Measurements from ENCODE around the gene ARHGAP8.

GRCh38 chr22:44878483-44879300 lies 126.3 kb downstream of the ARHGAP8 start:
- TF ChIP-seq JUN (IDR thresholded peaks at IDR 0.05; ENCODE audit: borderline replicate concordance, insufficient read depth, insufficient read length, low read depth) (no peak), EZH2 (IDR thresholded peaks at IDR 0.05; ENCODE audit: borderline replicate concordance, low read depth, low read length, severe bottlenecking) (no peak), POLR2AphosphoS5 (IDR thresholded peaks at IDR 0.05; ENCODE audit: insufficient read depth, low read depth, low read length) (no peak), POLR2A (IDR thresholded peaks at IDR 0.05; ENCODE audit: low read depth, low read length) (no peak), MAX (IDR thresholded peaks at IDR 0.05; ENCODE audit: insufficient read depth, insufficient read length) (no peak), CTCF (IDR thresholded peaks at IDR 0.05; ENCODE audit: extremely low read depth in 1 of 2, insufficient read depth in 1 of 2, low read depth in 1 of 2, low read length in 2 of 2) (no peak), FOS (IDR thresholded peaks at IDR 0.05; ENCODE audit: borderline replicate concordance, insufficient read depth, low read length) (no peak)
